Middle frontal gyrus (tissue), 1 donor: Measurements from ENCODE around the gene DCLK3.

Experiments used
- DNase-seq: peaks from one replicate; pipeline ENCODE4 v3.0.0-alpha.2; 2015; ENCODE audit warnings: low spot score; ENCODE audit errors: extremely low spot score

DCLK3 gene

GRCh38 chr3:36763850-36764703, at the start of gene DCLK3:
Gene DCLK3, minus strand, starts transcription at chr3:36764553. Its CDS starts 290 bp downstream, at chr3:36764263.
- DNase-seq, result no peak

GRCh38 chr3:36813305-36813704, 49.0 kb upstream of the DCLK3 start:
- DNase-seq, result no peak

DNA sequence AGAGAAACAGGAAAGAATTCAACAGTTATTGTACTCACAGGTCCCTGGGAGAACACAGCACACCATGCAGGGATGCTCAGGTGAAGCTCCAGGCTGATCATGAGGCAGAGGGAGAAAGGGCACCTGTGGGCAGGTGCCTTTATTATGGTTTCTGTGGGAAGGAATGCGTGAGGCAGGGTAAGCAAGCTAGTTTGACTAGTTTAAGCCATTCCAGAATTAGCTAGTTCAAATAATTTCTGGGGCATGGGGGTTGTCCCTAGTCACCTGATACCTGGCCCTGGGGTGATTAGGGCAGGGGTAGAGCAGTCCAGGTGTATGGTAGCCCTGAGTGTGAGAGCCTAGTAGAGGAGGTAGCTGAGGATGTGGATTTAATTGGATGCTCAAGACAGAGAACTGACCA, 47.9 kb upstream of the DCLK3 start:
- DNase-seq, result no peak

- DNase-seq, result no peak
Observed at GRCh38 chr3:36811768-36812167, 47.4 kb upstream of the DCLK3 start.

GRCh38 chr3:36804295-36805055, 40.1 kb upstream of the DCLK3 start:
- no peak for DNase-seq

- DNase-seq, result no peak
Observed at GRCh38 chr3:36803091-36803791, 38.9 kb upstream of the DCLK3 start.

- DNase-seq, result no peak
Observed at GRCh38 chr3:36800533-36801116, 36.3 kb upstream of the DCLK3 start.

- no peak for DNase-seq
Observed at GRCh38 chr3:36796881-36797280, 32.5 kb upstream of the DCLK3 start.

GRCh38 chr3:36796161-36796560, 31.8 kb upstream of the DCLK3 start:
- no peak for DNase-seq

DNA sequence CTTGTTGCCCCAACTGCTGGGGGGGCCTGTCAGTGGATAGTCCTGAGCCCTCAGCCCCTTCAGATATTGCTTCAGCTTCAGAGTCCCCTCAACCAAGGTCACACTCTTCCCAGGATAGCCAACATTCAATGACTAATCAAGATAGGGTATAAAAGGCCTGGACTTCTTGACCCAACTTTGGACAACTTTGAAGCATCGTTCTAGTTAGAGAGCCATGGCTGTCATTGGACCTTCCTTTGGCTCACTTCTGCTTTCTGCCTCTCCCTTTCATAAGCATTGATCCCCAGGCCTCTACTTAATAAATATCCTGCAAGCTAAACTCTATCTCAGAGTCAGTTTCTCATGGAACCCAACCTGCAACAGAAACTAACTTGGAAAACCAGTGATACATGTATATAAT, 31.3 kb upstream of the DCLK3 start:
- DNase-seq, result no peak

DNA sequence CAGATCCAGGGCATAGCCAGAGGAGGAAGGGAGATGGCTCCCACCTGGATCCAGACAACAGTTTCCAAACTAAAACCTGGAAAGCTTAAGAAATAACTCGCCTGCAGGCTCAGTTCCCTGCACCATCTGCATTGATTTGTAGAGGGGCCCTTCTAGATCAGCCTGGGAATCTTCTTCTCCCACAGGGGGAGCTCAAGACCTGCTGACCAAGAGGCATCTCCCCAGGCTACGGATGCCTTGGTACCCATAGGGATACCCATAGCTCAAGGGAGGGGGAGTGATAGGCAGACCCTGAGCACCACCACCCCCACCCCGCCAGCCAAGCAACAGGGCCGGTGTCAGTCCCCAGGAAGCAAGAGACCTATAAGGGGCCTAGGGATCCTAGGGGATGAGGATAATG, 28.0 kb upstream of the DCLK3 start:
- no peak for DNase-seq

- no peak for DNase-seq
Observed at GRCh38 chr3:36790765-36791164, 26.4 kb upstream of the DCLK3 start.

- DNase-seq, result no peak
Observed at GRCh38 chr3:36786921-36787890, 22.9 kb upstream of the DCLK3 start.

DNA sequence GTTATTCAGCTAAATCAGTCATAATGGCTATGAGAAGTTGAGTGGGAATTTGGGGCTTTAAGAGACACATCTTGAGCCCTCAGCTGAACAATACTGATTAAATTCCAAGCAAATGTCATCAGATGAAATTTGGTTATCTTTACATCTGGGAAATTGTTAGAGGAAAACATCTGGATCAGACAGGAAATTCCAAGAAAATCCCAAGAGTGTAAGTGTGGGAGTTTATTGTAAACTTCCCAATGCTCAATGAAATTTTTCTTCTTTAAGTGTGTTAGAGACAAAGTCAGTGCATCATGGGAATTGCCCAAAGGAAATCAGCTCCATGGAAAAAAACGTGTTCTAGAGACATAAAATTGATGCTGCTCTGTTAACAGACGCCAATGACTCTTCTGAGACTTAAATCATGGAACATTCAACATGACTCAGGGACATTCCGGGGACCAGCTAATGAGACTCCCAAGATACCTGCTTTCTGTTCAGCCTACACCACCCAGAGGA, 19.8 kb upstream of the DCLK3 start:
- DNase-seq, result no peak

GRCh38 chr3:36777424-36778218, 13.3 kb upstream of the DCLK3 start:
- no peak for DNase-seq

DNA sequence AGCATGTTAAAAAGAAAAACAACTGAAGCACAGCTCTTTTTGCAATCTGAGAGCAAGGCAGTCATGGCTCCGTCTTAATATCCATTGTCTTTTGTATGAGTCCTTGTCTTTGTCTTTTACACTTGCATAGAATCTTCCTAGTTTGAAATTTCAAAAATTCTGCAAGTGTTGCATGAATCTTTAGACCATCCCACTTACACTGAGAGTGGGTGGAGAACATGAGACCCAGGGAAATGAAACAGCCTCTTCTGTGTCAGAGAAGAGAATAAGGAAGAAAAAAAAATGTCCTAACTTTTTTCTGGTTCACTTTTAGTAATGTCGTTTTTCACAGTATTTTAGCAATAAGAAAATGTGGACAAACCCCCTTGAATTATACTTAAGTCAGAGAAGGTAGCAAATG, 12.1 kb upstream of the DCLK3 start:
- no peak for DNase-seq

DNA sequence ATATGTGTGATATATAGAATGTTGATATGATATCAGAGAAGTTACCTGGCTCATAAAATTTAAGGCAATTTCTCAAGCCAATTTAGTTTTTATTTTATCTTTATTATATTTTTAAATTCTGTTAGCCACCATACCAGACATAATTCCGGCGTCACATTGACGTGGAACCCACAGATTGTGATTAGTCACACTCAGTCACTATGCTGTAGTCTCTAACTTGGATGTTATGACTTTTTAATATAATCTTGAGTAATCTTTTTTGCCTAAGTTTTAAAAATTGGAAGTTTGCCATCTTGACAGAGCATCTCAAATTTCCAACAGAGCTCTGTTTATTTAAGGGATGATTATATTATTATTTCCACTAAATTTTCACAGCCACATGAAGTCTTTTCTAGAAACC, 9.7 kb upstream of the DCLK3 start:
- DNase-seq, result no peak

- no peak for DNase-seq
Observed at GRCh38 chr3:36771931-36772330, 7.6 kb upstream of the DCLK3 start.

- no peak for DNase-seq
Observed at GRCh38 chr3:36769926-36770325, 5.6 kb upstream of the DCLK3 start.
